ENCODE results near the gene KCNA10.
A peak's percentile ranks its signal among the peaks of the same experiment; 100 is the strongest.
"Not testable (repeated sequence)": the region's sequence is repeated elsewhere in the genome, so short reads cannot be mapped to it uniquely, and the experiment has no call there.

Gene KCNA10

DNA sequence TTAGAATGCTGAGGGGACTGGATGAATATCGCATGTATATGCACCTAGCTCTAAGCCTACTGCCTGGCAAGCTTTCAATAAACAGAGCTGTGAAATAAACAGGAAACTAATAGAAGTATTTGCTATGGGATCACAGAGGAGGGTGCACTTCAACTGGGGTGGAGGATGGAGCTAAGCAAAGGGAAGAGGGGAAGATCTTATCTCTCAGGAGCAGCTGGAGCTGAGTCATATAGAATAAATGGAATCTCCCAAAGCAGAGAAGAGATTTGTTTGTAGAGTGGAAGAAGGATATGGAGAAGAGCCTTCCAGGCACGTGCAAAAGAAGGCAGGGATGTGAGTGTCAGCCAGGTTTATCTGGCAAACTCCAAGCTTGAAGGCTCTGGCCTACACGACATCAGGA, 17.0 kb upstream of the KCNA10 start:
- DNase-seq (ENCODE audit: low spot score): no peak

DNA sequence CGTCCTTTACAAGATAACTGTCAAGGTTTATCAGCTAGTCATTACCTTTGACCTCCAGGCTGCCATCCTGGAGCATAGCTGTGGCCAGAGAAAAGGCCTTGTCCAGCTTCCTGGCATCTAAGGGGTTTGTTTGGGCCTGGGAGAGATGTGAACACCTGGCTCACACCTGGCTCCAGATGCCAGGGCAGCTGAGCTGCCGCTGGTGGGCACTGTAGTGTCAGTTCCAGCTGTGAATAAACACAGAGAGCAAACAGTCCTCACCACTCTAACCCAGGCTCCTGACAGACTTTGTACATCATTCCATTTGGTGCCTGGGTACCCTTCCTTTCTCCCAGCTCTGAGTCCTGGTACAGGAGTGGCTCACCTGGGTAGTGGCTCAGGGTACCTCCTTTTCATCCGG, 14.3 kb upstream of the KCNA10 start:
- no peak for DNase-seq (ENCODE audit: low spot score)

DNA sequence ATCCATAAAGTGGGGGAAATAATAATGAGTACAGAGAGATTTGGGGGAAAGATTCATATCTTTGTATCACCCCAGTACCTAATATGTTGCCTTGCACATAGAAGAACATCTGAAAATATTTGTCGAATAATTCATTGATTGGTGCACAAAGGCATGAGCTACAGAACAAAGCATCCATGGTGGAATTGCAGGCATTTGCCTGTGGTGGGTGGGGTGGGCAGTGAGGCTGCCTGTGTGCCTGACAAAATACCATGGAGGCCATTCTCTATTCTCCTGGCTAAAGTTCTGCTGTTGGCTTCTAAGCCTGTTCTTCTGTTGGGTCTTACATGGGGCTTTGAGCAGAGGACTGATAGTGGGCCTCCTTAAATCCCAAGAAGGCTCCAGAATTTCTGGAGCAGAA, 10.0 kb upstream of the KCNA10 start:
- DNase-seq (ENCODE audit: low spot score): no peak

DNA sequence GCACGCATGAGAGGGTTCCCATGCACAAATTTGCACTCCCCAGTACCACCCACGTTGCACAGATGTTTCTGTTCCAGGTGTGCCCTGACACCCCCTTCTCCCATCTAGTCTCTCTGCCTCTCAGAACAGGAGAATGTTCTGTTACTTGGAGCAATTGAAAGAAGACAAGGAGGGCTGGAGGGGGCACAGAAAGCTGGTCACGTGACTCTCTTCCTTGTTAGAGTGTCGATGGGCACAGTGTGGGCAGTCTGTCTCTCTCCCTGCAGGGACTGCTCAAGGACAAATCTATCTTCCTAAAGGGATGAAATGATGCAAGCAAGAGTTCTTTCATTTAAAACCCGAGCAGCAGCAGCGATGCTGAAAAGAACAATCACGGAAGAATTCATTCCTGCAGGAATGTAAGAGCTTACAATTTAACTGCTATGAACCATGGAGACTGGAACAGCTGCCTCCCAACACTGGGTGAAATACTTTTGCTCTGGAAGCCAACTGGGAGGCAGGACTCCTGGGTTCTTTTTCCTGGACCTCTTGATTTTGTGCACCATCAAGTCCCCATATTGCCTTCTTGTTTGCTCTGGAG, 7.3 kb upstream of the KCNA10 start:
- no peak for DNase-seq (ENCODE audit: low spot score)

DNA sequence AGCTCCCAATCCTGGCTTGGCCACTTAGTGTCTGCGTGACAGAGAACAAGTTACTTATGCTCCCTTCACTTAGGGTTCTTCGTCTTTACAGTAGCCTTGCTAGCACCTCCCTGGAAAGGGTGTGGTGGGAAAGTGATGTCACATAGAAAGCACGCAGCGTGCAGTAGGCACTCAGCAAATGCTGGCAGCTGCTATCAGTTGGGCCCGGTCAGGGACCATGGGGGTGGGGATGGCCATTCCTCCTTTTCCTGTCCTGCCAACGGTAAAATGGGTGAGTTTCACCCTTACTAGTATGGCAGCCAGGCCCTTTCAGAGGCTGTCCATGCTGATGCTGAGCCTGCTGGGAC, 6.2 kb upstream of the KCNA10 start:
- no peak for DNase-seq (ENCODE audit: low spot score)

DNA sequence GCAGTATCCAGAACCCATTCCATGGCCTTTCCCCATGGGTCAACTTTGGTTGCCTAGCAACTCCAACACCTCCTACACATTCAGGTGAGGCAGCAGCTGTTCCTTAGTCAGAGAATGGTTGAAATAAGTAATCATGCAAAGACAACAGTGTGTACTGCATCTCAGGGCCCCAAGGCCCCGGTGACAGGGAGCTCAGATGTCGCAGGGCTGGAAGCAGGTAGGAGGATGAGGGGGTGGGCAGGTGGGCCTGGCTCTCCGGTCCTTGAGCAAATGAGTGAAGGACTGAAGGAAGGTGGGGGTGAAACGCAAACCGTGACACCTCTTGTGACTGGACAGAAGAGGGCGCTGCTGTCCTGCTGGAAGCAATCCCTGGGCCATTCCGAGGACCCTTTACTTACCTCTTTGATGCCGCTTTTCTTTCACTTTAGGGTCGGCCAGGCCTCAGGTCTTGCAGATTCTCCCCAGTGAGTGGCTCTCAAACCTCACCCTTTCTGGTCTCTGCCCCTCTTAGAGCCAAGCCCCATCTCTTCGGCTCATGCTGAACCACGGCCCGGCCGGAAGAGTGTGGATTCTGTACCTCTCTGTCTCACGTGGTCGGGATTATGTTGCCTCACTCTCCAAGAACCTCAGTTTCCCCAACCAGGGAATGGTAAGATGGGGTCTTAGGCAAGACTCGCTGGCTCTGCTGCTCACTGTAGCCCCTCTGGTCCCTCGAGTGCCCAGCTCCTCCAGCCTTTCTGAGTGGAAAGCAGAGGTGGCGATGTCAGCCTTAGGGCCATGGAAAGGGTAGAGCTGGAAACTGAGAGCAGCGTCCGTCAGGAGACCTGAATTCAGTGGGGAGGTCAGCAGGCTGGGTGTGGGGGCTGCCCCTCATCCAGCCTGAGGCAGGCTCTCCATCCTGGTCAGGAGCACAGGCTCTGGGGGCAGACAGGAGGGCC, 5.6 kb upstream of the KCNA10 start:
- peak; percentile 34 for DNase-seq (ENCODE audit: low spot score)

DNA sequence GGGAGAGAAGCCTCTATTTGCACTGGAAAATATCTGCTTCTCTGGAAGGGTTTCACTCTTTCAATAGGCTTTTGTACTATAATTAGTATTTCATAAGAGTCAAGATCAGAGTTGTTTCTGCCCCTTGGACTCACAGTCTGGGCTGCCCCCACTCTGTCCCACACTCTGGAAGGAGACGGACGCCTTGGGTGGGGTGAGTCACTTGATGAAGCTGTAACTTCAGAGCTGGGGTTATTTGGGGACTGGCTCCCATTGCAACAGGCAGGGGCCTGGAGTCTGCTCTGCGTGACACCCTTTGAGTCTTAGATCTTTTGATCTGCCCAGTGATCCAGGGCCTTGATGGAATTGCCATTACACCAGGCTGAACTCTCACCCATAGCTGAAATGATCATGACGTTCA, 4.0 kb upstream of the KCNA10 start:
- no peak for DNase-seq (ENCODE audit: low spot score)

DNA sequence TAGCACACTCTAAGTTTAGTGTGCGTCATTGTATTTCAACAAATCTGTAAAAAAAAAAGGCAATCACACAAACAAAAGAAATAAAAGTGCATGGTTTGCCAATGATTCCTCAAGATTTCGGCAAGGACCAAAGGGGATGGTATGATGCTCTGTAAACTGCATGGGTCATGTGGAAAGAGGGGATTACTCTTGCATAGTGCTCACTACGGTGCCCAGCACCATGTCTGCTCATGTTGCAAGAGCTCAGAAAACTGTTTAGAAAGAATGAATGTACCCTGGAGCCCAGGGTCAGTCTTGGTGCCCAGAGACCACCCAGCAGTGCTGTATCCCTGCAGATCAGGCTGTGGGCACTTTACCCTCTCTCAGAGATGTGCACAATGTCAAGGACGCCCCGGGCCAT, 3.6 kb upstream of the KCNA10 start:
- no peak for DNase-seq (ENCODE audit: low spot score)

DNA sequence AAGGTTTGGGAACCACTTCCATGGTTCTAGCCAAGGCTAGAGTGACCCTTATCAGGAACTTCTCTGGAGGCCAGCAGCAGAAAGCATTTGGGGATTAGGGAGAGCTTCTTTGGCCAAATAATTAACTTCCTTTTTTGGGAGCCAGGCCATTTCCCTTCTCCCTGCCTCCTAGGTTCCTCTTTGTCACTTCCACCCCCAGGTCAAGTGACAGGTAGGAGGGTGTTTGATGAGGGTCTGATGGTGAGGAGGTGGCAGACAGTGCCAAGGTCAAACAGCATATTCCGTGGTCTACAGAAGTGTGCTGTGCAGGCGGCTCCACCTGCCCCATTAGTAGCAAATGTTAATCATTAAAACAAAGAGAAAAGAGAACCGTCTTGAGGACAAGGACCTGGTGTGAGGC, 1.9 kb upstream of the KCNA10 start:
- DNase-seq (ENCODE audit: low spot score): no peak

DNA sequence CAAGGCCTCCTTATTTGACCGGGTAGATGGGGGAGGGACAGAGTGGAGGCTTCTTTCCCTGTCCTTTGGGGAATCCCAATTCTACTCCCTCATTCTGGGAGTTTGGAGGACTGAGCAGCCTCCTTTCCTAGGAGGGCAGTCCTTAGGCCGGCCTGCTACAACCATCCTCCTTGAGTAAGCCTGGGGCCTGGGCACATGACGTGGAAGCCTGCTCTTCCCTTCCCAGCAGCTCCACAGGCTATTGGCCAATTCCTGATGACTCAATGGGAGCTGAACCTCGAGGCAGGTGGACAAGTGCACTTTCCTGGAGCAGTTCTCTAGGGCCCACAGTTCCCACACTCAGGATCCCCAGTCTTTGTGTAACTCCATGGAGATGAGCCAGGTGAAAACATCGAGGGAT, 3.1 kb downstream of the KCNA10 start:
- DNase-seq (ENCODE audit: low spot score): no peak

DNA sequence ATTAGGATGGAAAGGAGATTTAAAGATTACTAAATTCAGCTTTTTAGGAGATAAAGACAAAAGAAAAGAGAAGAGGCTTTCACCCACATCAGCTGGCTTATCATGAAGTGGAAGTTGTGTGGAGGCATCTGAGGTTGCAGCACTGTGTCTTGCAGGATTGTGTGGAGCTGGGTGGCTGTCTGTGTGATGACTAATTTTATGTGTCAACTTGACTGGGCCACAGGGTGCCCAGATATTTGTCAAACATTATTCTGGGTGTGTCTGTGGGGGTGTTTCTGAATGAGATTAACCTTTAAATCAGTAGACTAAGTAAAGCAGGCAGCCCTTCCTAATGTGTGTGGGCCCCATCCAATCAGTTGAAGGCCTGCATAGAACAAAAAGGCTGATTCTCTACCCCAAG, 3.9 kb downstream of the KCNA10 start:
- DNase-seq (ENCODE audit: low spot score): no peak

DNA sequence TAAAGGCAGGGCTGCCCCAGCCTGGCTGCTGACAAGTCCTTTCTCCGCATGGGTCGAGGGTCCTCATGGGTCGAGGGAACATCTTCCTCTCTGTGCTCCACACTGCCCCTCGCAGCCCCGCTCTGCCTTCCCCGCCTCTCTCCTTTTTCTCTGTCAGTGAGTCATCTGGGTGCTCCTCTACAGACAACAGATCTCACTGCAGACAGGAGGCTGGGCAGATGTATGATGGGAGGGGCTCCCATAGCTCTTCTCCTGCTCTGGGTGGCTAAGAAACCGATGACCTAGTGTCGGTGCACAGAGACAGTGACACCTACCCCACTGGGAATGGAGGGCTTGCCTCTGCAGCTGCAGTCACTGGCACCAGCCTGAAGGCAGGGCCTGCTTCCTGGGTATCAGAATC, 5.5 kb downstream of the KCNA10 start:
- no peak for DNase-seq (ENCODE audit: low spot score)

DNA sequence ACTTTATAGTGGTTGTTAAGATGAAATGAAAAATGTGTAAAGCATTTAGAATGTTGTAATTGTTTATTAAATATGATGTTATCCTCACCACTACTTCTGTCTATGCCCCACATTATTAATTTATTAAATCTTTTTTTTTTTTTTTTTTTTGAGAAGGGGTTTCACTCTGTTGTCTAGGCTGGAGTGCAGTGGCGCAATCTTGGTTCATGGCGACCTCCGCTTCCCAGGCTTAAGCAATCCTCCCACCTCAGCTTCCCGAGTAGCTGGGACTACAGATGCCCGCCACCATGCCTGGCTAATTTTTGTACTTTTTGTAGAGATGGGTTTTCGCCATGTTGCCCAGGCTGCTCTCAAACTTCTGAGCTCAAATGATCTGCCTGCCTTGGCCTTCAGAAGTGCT, 7.5 kb downstream of the KCNA10 start:
- no peak for DNase-seq (ENCODE audit: low spot score)

DNA sequence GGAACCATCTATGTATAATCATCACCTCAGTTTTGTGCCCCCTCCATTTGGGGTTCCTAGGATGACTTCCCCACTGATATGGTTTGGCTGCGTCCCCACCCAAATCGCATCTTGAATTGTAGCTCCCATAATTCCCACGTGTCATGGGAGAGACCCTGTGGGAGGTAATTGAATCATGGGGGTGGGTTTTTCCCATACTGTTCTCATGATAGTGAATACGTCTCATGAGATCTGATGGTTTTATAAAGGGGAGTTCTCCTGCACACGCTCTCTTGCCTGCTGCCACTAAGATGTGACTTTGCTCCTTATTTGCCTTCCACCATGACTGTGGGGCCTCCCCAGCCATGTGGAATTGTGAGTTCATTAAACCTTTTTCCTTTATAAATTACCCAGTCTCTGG, 8.1 kb downstream of the KCNA10 start:
- DNase-seq (ENCODE audit: low spot score): not testable (repeated sequence)

DNA sequence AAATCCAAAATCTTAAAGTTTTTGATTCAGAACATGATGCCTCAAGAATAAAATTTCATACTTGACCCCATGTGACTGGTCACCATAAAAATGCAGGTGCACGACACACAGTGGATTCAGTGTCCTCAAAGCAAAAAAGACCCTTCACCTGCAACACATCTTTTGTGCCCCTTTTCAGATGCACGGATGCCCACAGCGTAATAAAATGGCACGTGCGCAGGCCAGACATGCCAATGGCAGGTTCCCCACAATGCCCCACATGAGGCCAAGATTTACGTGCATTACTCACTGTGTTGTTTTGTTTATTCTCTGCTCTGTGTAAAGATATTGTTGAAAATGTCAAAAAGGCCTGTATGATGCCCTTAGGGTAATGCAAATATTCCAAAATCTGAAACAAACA, 9.3 kb downstream of the KCNA10 start:
- DNase-seq (ENCODE audit: low spot score): no peak

DNA sequence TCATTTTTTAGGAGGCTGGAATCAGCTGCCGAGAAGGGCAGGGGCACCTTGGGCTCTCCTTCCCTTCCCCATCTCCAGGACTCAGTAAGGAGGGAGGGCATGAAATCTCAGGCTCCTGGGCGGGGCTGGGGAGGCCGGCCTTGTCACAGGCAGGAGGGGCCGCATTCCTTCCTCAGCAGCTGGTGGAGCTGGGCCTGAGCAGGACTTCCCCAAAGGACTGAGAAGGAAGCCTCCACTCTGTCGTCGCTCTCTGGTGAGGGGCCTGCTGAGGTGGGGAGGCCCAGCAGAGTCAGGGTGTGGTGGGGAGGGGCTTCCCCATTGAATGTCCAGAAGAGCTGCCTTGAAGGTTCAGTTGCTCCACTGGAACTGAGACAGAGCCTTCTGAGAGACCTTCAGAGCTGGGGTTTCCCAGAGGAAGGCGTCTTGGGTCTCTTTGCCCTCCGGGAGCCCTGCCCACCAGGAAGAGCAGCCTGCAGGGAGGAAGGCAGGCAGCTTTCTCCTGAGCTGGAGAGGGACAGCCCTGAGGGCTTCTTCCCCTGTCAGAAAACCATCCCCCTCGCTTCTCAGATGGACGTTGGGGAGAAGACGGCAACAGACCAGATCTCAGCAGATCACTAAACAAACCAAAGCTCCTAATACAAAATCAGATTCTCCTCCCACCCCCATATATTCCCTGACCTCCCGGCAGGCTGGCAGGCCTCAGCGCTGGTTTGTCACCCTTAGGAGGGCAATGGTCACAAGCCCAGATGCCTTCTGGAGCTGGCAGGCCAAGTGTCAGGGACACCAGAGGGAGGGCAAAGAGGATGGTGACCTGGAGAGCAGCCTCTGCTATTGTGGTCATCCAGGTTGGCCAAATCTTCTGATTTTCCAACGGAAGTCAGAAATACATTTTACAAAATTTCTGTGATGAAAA, 10.7 kb downstream of the KCNA10 start:
- DNase-seq (ENCODE audit: low spot score): no peak

DNA sequence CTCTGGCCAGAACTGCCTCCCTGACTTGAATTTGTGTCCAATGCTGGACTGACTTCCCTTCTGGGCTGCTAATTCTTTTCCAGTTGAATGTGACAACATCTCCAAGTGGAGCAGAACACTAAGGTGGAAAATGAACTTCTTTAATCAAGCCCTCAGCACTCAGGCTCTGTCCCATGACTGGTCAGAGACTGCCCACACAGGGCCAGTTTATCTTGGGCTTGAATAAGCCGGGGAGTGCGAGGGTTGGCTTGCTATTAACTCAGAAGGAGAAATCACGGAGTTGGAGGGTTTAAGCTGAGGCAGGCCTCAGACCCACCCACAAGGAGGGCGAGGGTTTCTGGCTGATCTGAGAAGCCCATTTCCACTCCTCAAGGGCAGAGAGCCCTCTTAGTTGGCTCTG, 12.4 kb downstream of the KCNA10 start:
- DNase-seq (ENCODE audit: low spot score): no peak

DNA sequence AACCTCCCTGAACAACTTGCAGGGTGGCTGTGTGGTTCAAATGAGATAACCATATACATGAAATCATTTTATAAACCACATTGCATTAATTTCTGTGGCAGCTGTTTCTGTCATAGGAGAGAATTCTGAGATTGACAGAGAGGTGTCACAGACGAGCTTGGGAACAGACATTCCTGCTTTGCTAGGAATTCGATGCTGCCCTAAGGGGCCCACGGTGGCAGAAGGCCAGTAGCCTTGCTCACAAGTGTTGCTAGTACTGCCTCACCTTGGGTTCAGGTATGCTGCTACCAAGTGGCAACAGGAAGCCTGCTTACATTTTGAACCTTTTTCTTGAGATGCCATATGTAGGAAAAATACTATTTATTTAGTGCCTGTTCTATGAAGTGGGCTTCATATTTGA, 13.4 kb downstream of the KCNA10 start:
- no peak for DNase-seq (ENCODE audit: low spot score)

DNA sequence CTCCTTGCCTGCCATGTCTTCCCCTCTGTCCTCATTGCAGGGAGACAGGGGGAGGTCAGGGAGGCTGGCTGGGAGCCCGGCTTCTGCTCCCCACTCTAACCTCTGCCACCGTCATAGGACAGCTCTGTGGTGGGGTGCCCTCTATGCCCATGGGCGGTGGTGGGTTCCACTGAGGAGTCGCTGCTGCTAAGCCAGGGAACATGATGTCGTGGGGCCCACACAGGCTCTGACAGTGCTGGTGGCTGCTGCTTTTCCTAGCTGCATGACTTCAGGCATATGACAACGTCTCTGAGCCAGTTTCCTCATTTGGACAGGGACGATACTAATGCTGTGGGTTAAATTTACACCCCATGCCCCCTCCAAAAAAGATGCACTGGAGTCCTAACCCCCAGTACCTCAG, 14.7 kb downstream of the KCNA10 start:
- no peak for DNase-seq (ENCODE audit: low spot score)

DNA sequence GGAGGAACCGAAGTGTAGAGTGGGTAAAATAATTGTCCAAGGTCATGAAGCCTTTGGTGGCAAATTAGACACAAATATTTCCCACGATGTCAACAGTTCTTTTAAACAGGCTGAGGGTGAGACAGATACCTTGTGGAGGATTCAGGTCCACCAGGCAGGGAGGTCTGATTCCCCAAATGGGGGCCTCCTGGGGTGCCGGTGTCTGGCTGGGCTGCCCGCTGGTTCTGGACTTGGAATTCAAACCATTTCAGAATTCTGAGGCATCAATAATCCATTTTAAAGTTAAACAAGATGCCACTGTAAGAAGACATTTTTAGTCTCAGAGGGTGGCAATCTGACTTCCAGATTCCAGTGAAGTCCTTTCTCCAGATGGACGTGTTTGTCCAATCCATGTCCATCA, 15.5 kb downstream of the KCNA10 start:
- no peak for DNase-seq (ENCODE audit: low spot score)

DNA sequence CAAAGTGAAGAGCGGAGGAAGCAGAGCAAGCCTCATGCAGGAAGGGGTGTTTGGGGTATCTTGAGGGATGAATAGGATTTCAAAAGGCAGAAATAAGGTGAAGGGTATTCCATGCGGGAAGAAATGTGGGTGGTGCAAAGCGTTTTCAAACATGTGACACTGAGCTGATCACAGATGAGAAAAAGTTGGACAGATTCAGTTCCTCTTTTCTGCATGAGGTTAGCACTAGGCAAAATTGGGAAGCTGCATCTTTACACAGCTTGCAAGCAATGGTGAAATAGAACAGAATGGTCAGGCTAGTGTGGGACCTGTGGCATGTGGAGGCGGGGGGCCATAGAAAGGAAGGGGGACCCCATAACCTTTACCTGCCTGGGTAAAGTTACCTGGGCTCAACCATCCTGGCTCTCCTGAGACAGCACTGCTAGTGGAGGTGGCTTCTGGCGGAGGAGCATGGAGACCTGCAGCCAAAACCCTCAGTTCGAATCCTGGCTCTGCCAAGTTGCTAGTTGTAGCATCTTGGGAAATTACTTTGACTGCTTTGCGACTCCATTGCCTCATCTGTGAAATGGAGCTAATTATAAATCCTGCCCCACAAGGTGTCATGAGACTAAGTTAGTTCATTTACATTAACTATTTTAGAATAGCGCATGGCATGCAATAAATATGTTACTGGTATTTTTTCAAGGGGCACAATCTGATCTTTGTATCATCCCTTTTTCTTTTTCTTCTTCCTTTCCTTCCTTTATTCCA, 16.4 kb downstream of the KCNA10 start:
- DNase-seq (ENCODE audit: low spot score): no peak

DNA sequence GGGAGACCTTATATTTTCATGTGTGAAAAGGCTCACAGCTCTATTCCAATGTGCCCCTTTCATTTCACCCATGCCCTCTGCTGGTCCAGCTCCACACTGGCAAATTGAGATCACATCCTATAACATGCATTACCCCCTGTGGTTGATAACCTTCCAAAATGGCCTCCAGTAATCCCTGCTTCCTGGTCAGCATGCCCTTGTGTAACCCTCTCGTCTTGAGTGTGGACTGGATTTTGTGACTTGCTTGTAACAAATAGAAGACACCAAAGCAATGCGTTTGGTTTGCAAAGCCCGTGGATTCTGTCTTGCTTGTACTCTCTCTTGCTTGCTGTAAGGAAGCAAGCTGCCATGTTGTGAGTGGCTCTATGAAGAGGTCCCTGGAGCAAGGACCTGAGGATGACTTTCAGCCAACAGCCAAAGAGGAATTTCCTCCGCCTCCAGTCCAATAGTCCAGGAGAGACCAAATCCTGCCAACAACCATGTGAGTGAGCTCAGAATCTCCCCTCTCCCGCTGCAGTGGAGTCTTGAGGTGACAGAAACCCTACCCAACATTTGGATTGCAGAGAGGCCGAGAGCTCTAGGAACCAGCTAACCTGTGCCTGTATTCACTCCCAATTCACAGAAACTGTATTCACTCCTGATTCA, 17.4 kb downstream of the KCNA10 start:
- DNase-seq (ENCODE audit: low spot score): no peak
